ENCODE measurements around the gene DOCK10.

Gene DOCK10

DNA sequence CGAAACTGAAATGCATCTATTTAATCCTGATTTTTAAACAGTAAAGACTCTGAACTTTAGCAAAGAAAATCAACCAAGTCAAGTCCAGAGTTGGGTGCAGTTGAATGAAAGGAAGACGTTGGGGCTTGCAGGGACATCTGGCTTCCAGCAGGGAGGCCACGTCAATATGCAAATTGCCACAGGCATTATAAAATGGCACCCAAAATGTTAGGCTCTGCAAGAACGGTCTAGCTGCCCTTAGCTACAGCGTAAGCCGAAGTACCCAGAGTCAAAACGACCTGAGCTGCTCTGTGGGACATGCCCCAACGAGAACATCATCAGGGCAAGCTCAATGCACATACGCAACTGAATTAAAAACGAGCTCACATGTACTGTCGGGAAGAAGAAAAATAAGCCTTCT, 30.7 kb downstream of the DOCK10 start:
- DNase-seq (ENCODE audit: low spot score) = no peak

DNA sequence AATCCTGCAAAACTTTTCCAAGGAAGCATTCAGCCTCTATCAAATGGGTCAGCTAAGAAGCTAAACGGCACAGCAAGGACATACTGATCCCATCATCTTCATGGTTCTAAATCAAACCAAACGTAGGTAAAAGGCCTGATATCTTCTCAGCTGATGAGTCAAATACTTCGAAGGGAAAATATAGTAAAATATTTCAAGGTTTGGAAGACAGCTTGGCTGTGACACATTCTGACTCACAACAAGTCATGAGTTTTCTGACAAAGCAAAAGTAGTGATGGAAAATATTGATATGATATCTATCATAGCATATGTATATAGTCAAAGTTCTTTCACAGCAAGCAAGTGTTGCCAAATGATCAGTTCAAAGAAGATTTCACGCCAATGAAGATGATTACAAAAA, 31.5 kb downstream of the DOCK10 start:
- DNase-seq (ENCODE audit: low spot score) = no peak

DNA sequence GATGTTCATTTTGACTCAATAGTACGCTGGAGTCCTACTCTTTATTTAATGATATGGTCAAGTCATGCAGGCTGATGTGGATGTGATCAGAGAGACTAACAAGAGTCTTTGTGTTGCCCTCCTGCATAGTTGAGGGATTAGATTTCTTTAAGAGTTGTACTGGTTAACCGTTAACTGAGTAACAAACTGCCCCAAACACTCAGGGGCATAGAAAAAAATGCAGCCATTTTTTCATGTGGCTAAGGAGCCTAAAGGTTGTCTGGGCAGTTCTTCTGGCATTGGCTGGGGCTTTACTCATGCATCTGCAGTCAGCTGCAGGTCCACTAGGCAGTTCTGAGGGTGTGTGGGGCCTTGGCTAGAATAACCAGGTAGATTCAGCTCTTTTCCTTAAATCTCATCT, 32.5 kb downstream of the DOCK10 start:
- DNase-seq (ENCODE audit: low spot score) = no peak

DNA sequence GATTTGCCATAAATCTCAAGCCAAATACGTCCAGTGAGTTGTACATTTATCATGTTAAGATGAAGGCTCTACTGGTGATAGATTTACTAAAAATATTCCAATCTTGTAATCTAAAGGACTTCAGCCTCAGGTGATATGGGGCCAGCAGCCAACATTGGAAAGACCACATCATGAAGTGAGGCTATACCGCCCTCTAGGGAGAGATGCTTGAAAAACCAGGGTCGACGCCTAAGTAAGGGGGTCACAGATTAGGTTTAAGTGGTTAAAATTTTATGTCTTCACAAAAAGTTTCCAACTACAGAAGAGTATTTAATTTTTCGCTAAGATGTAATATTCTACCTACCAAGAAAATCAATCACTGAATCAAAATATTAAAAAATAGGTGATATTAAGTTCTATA, 33.3 kb downstream of the DOCK10 start:
- DNase-seq (ENCODE audit: low spot score) = no peak

DNA sequence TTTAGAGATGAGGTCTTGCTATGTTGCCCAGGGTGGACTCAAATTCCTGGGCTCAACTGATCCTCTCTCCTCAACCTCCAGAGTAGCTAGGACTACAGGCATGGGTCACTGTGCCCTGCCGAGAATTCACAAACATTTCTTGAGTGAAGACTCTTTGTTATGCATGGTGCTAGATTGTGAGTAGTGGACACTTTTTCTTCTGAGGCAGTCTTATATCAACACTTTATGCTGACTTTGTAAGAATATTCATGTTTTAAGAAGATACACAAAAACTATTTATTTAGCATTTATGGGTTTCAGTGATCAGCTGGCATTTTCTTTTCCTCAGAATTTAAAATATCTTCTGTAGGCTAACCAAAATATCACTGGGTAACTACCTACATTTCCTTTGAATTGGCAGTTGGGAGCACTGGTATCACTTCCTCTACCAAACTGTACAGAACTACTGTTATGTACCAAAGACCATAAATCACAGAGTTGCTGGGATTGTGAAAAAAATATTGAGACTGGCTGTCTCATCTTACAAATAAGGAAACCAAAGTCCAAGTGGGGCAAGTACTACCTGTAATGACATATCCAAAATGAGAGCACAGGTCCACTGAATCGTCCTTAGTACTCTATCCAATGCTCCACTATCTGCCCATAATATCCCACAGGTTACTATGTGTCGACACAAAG, 34.0 kb downstream of the DOCK10 start:
- no peak for DNase-seq (ENCODE audit: low spot score)

DNA sequence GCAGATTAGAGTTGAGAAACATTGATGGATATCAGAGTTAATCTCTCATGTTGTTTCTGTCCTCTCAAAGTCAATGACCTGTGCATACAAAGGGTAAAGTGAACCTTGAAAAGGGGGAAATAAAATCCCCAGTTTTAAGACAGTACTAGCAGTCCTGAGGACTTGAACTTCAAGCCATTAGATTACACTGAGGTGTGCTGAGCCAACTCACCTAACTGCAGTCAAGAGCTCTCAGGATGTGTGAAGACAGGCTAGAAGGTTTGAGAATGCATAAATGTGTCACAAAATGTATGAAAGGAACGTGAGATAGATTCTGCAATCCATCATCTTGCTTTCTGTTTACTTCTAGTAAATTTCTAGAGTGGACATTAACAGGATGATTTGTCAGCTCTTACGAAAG, 35.5 kb downstream of the DOCK10 start:
- DNase-seq (ENCODE audit: low spot score) = no peak

DNA sequence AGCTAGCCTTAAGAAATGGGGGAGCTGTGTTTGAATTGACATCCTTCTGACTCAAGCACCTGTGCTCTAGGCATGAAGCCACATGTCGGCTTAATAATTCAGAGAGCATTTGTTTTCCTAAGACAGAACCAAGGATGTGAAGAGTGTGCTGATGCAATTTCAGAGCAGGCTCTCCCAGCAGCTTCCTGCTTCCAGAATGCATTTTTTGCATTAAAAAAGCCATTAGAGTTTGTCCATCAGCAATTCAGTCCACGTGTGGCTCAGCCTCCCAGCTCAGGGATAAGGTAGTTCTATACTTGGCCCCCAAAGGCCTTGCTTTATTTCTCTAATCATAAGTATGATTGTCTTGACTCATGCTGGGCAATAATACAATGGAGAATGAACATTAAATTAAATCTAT, 37.7 kb downstream of the DOCK10 start:
- no peak for DNase-seq (ENCODE audit: low spot score)

DNA sequence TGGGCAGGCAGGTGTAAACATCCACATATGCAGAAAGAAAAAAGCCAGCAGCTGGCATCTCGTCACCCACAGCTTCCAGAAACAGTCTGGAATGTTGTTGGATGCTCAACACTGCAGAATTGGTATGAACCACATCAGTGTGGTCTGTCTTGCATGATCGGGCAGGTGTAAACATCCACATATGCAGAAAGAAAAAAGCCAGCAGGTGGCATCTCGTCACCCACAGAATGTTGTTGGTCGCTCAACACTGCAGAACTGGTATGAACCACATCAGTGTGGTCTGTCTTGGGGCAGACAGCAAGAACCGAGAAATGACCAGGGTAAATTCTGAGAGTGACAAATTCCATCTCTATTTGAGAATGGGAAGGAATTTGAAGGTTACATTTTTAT, 39.6 kb downstream of the DOCK10 start:
- DNase-seq (ENCODE audit: low spot score) = no peak

DNA sequence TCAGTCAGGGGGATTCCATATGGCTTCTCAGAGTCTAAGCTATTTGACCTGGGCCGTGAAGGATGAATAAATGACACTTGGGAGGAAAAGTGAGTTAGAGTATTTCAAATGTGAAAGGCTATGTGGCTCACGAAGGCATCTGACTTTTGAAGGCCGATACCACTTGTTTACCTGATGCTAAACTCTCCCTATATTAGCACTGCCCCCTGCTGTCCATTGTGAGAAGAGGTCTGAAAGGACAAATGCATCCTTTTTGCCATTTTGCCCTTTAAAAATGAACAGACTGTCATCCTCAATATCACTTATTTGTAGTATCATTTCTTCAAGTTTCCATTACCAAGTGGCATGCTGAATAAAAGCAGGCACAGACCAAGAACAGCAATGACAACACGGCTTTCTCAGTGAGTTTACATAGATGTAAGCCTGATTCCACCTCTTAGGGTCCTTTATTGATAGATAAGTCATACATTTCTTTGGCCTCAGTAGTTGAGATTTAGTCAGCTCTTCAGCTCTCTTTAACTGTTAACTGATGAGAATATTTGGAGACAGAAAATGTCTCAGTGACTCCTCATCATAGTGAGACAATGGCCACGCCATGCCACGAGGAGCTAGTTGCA, 40.1 kb downstream of the DOCK10 start:
- peak; percentile 74 for DNase-seq (ENCODE audit: low spot score)

DNA sequence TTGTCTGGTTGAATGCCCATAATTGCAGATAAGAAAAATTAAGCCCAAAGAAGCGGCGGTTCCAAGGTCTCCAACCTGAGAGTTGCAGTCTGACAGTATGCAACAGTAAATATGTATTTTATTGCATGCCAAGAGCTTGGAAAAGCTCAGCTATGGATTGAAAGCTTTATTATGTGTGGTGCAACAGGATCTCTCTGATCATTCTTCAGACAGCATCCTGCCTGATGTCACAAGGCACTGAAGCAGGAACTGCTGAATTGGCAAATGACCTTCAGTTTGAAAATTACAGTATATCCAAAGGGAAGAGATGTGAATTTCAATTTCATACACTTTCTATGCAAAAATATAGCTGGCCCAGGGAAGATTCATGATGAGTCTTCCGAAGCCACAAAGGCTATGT, 42.5 kb downstream of the DOCK10 start:
- no peak for DNase-seq (ENCODE audit: low spot score)

DNA sequence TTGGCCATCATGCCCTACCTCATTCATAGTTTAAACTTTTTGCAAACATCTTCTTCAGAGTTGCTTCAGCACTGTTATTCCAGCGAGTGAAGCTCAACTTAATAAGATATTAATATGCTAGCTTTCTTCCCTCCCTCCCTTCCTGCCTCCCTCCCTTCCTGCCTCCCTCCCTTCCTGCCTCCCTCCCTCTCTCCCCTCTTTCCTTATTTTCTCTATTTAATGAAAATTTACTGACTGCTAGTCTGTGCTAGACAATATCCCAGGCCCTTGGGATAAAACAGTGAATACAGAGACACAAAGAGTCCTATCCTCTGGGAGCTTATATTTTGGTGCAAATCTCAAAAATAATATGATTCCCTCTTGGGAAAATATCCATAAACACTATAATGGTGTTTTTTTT, 42.9 kb downstream of the DOCK10 start:
- no peak for DNase-seq (ENCODE audit: low spot score)

DNA sequence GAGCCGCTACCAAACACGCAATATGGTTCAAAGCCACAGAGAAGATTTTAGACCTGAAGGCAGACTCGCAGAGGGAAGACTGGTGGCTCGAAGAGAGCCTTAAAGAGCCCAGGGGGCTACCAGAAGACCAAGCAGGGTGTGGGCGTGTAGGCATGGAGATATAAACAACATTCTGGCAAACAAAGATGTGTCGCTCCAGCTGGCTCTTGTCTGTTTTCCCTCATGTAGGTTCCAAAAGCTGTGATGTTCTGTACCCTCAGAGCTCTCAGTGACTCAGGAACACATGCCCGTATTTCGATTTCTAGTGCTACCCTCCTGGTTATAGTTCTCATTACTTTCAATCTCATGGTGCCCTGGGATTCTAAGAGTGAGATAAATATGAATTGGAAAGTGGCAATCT, 44.5 kb downstream of the DOCK10 start:
- DNase-seq (ENCODE audit: low spot score) = no peak

DNA sequence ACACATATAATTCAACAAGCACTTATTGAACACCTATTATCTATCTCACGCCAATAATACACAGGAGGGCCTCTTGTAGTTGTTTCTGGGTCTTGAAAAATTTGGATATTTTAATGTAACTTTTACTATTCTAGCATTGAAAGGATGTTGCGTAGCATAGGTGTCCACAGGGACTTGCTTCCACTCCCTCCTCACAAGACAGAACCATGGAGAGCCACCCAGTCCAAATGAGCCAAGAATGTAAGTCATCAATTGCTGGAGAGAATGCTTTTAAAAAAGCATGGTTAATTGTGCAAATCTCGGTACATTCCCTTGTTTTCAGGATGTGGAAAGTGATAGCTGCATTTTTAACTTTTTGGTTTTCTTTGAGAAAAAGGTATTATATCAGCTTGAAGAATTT, 46.8 kb downstream of the DOCK10 start:
- DNase-seq (ENCODE audit: low spot score) = no peak

DNA sequence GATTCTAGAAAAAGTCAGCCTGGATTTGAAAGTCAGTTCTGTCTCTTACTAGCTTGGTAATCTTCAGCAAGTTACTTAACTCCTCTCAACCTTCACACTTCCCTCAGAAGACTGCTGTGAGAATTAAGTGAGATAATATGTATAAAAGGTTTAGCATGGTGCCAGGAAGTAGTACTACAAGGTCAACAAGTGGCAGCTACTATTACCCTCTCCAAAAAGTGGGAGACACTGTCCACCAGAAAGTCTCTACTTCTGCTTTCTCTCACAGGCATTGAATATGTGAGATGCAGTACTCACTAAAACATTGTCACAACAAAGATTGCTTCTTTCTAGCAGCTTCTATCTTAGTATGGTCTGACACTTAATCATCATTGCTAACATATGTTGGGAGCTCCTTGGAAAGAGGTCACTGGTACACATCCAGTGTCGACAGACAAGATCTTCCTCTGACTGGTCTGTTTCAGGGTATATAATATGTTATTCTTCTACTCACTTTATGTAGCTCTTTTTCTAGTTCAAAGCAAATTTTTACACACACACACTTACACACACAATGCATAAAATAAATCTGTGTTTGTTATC, 47.9 kb downstream of the DOCK10 start:
- no peak for DNase-seq (ENCODE audit: low spot score)

DNA sequence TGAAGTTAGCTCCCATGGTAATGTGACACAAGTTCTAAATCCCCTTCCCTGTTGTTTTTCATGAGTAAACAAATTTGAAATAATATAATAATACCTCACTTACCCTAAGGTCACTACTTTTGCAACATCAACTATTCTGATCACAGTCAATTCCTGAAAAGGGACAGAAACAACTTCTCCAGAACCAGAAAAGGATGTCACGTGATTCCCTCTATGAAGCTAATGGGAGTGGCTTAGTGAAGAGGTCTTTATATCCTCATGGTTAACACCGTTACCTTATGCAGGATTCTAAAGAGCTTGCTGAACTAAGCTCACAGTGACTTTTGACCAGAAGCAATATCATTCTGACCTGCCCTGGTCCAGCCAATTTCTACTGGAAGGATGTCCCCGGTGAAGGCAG, 51.6 kb downstream of the DOCK10 start:
- no peak for DNase-seq (ENCODE audit: low spot score)

DNA sequence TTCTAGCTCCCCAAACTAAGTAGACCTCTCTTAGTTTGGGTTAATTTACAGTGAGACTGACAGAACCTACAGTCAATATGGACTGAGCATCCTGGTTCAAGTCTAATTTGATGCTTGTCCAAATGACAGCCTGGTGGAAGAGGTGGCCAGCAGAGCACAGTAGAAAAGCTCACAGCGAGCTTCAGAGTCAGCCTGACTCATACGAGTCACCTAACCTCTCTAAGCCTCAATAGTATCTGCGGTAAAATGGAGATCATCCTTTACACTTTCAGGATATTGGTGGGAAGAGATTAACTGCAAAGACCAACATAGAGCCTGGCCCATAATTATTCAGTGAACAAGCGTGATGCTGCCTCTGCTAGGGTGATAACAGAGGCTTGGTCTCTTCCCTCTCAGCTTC, 54.5 kb downstream of the DOCK10 start:
- DNase-seq (ENCODE audit: low spot score) = no peak

DNA sequence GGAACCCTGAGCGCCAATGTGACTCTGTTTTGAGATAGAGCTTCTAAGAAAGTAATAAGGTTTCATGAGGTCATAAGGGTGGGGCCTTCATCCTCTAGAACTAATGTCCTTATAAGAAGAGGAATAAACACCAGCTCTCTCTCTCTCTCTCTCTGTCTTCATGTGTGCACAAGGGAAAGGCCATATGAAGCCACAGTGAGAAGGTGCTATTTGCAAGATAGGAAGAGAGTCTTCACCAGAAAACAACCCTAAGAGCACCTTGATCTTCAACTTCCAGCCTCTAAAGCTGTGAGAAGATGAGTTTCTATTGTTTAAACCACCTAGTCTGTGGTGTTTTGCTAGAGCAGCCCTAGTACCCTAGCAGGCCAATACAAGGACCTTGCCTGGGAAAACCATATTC, 55.8 kb downstream of the DOCK10 start:
- no peak for DNase-seq (ENCODE audit: low spot score)

DNA sequence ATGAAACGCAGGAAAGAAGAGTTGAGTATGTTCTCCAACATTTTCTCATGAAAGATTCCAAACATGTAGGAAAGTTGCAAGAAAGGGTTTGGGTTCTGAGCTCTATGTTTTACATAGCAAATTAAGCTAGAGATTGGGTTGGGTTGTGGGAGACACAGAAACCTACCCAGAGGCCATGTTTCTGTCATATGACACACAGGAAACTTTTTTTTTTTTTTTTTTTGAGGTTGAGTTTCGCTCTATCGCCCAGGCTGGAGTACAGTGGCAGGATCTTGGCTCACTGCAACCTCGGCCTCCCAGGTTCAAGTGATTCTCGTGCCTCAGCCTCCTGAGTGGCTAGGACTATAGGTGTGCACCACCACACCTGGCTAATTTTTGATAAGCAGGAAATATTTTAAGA, 57.6 kb downstream of the DOCK10 start:
- DNase-seq (ENCODE audit: low spot score) = no peak

DNA sequence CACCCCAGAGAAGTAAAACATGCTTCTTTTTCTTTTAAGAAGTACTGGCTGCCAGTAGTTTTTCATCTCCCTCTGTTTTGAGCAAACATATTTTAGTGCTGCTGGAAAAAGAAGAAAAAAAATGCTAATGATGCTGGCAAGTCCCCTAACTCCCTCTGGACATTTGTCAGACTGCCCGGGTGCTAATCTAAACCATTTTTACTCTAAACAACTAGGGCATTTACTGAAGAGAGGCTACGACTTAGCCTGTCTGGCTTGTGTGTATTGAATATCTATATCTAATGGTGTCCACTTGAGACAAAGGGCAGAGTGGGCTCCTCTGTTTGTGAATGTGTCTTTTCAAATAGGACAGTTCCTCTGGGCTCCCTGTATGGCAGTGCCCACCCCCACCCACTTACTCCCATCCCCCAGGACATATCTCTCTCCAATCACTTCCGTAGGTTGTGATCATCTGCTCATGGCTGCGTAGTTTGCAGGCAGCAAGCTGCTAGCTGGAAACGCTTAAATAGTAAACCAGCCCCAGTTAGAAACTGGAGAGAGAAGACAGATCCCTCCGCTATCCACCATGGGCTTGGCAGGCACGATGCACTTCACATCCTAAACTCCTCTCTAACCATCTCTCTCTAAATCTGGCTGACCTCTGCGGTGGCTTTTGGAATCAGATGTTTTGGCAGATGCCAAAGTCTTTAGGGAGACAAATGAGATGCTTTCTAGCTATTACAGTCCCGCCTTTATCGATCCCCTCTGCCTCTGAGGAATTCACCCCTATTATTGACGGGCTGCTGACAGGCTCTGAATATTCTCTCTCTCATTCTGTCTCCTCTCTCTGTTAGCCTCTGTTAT, 58.3 kb downstream of the DOCK10 start:
- DNase-seq (ENCODE audit: low spot score) = peak; percentile 54

DNA sequence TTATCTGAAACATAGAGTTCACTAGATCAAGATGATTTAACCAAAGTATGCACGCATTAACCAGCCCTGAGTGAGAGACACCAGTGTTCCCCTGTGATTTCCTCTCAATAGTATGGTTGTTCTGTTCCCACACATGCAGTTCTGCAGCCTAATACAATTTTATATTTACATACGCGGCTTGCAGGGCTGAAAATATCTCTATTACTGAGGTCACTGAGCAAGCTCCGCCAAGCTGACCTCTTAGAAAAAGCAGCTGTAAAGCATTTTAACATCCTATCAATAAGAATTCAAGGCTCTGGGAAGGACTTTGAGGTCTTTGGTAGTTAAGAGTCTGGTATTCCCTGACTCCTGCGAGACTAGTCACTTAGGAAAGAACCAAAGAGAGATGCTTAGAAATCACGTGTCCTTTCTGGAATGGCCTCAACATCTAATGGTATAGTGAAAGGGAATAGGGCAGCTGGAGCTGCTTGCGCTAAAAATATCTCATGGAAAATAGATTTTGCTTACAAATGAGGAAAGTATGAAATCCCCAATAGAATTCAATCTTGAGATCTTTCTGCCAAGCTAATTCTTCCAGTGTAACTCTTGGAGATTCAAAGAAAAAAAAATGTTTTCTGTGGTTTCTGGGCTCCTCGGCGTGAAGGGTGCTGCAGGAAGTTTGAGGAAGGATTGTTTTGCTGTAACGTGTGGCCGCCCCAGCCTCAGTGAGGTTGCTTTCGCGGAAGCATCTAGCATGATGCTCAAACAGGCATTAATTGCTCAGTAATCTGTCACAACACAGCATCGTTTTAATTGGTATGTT, 59.2 kb downstream of the DOCK10 start:
- DNase-seq (ENCODE audit: low spot score) = peak; percentile 66

DNA sequence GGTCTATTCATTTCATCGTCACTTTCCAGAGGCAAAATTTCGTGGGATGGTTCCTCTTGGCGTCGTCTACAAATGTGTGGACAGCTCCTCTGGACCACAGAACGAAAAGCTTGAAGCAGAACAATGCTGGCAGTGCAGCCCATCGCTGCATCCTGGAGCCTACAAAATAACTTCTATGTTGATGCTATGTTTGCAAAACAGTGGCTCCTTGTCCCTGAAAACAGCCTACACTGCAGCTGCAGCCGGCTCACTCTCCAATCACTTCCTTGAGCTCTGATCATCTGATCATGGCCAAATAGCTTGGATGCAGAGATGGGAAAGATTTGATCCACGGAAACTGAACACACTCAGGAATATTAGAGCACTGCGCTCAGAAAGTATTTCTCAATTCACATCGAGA, 60.0 kb downstream of the DOCK10 start:
- peak; percentile 96 for DNase-seq (ENCODE audit: low spot score)
